KMS-11 (cell line): ENCODE data around the gene IVD.

ENCODE experiments used
- H2AFZ ChIP-seq: fragments of 200-600 bp; sonication (generic); 2 replicates; pipeline ENCODE4 v1.6.1; 2016; ENCODE audit warnings: antibody characterized with exemption, mixed run types, low read depth
- H3K27ac ChIP-seq: fragments of 200-600 bp; sonication (generic); 2 replicates; pipeline ENCODE4 v1.6.1; 2016; ENCODE audit warnings: mild to moderate bottlenecking, mixed run types
- H3K27me3 ChIP-seq: fragments of 200-600 bp; sonication (generic); 2 replicates; pipeline ENCODE4 v1.6.1; 2017; ENCODE audit warnings: mild to moderate bottlenecking, low read depth, mixed run types, moderate library complexity; ENCODE audit not compliant: insufficient read depth
- H3K36me3 ChIP-seq: fragments of 200-600 bp; sonication (generic); 2 replicates; pipeline ENCODE4 v1.6.1; 2017; ENCODE audit warnings: mild to moderate bottlenecking, mixed run types; ENCODE audit not compliant: insufficient read depth
- H3K4me1 ChIP-seq: fragments of 200-600 bp; sonication (generic); 2 replicates; pipeline ENCODE4 v1.6.1; 2016; ENCODE audit warnings: mild to moderate bottlenecking, low read depth, mixed run types; ENCODE audit not compliant: poor library complexity, severe bottlenecking
- H3K4me2 ChIP-seq: fragments of 200-600 bp; sonication (generic); 2 replicates; pipeline ENCODE4 v1.7.0; 2016; ENCODE audit warnings: mild to moderate bottlenecking, mixed run types
- H3K4me3 ChIP-seq: fragments of 200-600 bp; sonication (generic); IDR thresholded peaks from 2 replicates; pipeline ENCODE4 v1.6.1; 2017; ENCODE audit warnings: low read depth, low read length, mixed read lengths; ENCODE audit not compliant: insufficient read depth
- H3K79me2 ChIP-seq: fragments of 200-600 bp; sonication (generic); 2 replicates; pipeline ENCODE4 v1.6.1; 2016; ENCODE audit warnings: low read depth, mixed run types; ENCODE audit not compliant: insufficient read depth
- H3K9ac ChIP-seq: fragments of 200-600 bp; sonication (generic); 2 replicates; pipeline ENCODE4 v1.6.1; 2016; ENCODE audit warnings: mild to moderate bottlenecking, mixed run types
- H4K20me1 ChIP-seq: fragments of 200-600 bp; sonication (generic); 2 replicates; pipeline ENCODE4 v1.6.1; 2016; ENCODE audit warnings: mild to moderate bottlenecking, mixed run types; ENCODE audit not compliant: insufficient read depth
- TF ChIP-seq, protein P1 (sequence below): fragments of 200-600 bp; sonication (generic); conservative IDR thresholded peaks from 2 replicates; pipeline ENCODE4 v1.6.1; 2017; ENCODE audit warnings: low read depth, mild to moderate bottlenecking, antibody characterized with exemption, low read length, moderate library complexity, mixed read lengths

IVD gene

DNA sequence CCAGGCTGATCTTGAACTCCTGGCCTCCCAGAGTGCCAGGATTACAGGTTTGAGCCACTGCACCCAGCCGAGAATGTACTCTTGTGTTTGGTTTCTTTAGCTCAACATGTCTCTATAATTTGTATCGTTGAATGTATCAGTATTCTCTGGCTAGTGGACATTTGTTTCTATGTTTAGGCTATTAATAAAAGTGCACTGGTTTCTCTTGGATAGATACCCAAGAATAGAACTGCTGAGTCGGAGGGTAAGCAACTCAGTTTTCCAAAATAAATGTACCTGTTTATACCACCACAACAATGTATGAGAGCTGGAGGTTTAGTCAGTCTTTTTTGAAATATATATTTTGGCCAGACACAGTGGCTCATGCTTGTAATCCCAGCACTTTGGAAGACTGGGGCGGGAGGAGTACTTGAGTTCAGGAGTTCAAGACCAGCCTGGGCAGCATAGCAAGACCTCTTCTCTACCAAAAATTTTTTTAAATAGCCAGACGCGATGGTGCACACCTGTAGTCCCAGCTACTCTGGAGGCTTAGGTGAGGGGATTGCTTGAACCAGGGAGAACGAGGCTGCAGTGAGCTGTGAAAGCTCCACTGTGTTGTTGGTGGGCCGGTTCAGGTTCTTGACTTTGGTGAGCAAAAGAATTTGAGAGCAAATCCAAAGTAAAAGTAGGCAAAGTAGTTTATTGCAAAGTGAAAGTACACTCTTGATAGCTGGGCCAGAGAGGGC lies 7.7 kb upstream of the IVD start:
- Histone ChIP-seq H3K36me3 (peaks cover 2% of the 10 kb centered on the region; the same call in 1 of the 2 replicates), H3K4me2 (no peak overlapping the region)

GRCh38 chr15:40398413-40398873 lies 7.2 kb upstream of the IVD start:
- Histone ChIP-seq H3K36me3 (no peaks in the 10 kb centered on the region; the same call in 1 of the 2 replicates), H4K20me1 (no peaks in the 10 kb centered on the region), H3K79me2 (no peaks in the 10 kb centered on the region), H3K4me1 (peaks cover 17% of the 10 kb centered on the region), H3K4me2 (no peak overlapping the region), H2AFZ (no peak overlapping the region), H3K27ac (no peak overlapping the region), H3K4me3 (no peak overlapping the region), H3K9ac (no peak overlapping the region), H3K27me3 (no peaks in the 10 kb centered on the region)
- TF ChIP-seq, protein P1, sequence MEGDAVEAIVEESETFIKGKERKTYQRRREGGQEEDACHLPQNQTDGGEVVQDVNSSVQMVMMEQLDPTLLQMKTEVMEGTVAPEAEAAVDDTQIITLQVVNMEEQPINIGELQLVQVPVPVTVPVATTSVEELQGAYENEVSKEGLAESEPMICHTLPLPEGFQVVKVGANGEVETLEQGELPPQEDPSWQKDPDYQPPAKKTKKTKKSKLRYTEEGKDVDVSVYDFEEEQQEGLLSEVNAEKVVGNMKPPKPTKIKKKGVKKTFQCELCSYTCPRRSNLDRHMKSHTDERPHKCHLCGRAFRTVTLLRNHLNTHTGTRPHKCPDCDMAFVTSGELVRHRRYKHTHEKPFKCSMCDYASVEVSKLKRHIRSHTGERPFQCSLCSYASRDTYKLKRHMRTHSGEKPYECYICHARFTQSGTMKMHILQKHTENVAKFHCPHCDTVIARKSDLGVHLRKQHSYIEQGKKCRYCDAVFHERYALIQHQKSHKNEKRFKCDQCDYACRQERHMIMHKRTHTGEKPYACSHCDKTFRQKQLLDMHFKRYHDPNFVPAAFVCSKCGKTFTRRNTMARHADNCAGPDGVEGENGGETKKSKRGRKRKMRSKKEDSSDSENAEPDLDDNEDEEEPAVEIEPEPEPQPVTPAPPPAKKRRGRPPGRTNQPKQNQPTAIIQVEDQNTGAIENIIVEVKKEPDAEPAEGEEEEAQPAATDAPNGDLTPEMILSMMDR: no peak

More for the DNA sequence above, 7.7 kb upstream of the IVD start:
- Histone ChIP-seq H3K79me2 (no peaks in the 10 kb centered on the region), H4K20me1 (no peaks in the 10 kb centered on the region), H3K27me3 (no peaks in the 10 kb centered on the region), H2AFZ (no peak overlapping the region), H3K4me1 (peaks cover 17% of the 10 kb centered on the region), H3K9ac (no peak overlapping the region), H3K27ac (no peak overlapping the region), H3K4me3 (no peak overlapping the region)
- TF ChIP-seq, protein P1: no peak

- Histone ChIP-seq H2AFZ (no peak overlapping the region), H4K20me1 (no peaks in the 10 kb centered on the region), H3K27me3 (no peaks in the 10 kb centered on the region), H3K27ac (no peak overlapping the region), H3K79me2 (no peaks in the 10 kb centered on the region), H3K4me3 (no peak overlapping the region), H3K9ac (no peak overlapping the region), H3K4me1 (peaks cover 17% of the 10 kb centered on the region), H3K36me3 (no peaks in the 10 kb centered on the region), H3K4me2 (no peak overlapping the region)
- TF ChIP-seq, protein P1: no peak
Observed at GRCh38 chr15:40399370-40399769, 6.2 kb upstream of the IVD start.

- Histone ChIP-seq H3K4me1 (peaks cover 34% of the 10 kb centered on the region), H3K9ac (no peak overlapping the region), H2AFZ (no peak overlapping the region), H3K79me2 (no peaks in the 10 kb centered on the region), H4K20me1 (no peaks in the 10 kb centered on the region), H3K27ac (no peak overlapping the region; the same call in 1 of the 2 replicates), H3K4me3 (no peak overlapping the region), H3K4me2 (peak overlapping the region; percentile 5; the same call in 1 of the 2 replicates), H3K36me3 (no peaks in the 10 kb centered on the region), H3K27me3 (no peaks in the 10 kb centered on the region)
- TF ChIP-seq, protein P1: no peak
Observed at GRCh38 chr15:40407330-40407990, 1.9 kb downstream of the IVD start.
